ENCODE data around the gene GATB.

Gene GATB

DNA sequence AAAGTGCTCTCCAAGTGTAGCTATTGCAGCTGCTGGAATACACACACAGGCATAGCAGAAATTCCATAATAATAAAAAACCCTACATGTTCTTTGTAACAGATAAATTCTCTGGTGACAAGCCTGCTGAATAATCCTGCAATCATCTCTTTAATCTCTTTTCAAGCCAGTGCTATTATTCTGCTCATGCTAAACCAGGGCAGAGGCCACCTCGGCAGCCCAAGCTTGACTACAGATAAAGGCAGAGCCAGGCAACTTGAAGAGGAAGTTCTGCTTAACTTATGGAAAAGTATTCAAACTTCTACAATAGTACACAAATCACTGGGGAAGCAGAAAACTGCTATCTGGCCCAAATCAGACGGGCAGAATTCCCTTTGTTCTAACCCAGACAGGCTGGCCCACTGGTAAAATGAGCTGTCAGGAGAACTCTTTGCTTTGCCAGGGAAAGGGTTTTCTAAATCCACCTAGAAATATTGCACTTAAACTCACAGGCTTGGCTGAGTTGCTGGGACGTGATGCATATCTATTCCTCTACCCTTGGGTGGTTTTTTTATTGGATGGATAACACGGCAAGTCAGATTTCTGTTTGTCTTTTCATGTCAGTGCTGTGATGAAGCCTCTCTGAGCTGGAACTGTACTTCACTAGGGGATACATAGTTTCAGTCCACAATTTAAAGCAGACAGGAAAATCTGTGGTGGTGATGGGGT, 70.5 kb downstream of the GATB start:
- Histone ChIP-seq H3K27ac (replicated peaks) (no peak overlapping the region), H3K4me3 (replicated peaks; ENCODE audit: insufficient read depth, low read length) (no peak overlapping the region), H3K27me3 (ENCODE audit: insufficient read depth, poor library complexity, severe bottlenecking) (no peaks in the 10 kb centered on the region)
- TF ChIP-seq SPI1 (IDR thresholded peaks at IDR 0.05; ENCODE audit: borderline replicate concordance, low read depth) (no peak), GABPA (IDR thresholded peaks at IDR 0.05; ENCODE audit: low read depth) (no peak), POLR2AphosphoS5 (IDR thresholded peaks at IDR 0.05; ENCODE audit: low read depth) (no peak)
- DNase-seq (ENCODE audit: low read depth in 1 of 2, low spot score in 1 of 2), result no peak

DNA sequence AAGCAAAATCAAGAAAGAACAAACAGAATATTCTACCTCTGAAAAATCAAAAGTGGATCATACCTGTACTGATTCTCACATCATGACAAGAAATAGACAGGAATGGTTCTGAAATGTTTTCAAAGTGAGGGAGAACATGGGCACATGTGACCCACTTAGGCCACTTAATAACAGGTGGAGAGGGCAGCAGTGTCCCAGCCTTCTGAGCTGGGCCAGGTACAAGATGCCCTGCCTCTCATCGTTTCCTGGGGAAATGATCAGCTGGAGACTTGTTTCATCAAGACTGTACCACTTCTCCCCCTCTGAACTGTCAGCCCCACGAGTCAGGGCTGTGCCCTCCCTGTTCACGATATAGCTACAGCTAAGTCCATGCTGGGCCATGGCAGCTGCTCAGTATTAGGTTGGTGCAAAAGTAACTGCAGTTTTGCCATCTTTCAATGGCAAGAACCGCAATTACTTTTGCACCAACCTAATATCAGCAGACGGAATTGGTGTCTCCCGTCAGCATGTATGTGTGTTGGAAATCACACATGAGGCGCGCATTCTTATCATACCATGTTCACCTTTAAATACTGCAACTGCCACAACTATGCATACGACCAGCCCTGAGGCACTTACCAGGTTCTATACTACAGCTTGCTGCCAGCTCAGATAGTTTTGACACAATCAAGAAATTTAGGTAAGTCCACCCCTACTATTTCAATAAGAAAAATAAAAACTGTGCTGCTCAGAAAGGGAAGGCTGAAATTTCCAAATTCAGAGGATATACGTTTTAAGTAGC, 71.4 kb downstream of the GATB start:
- no peak for TF ChIP-seq REST (IDR thresholded peaks at IDR 0.05; ENCODE audit: insufficient replicate concordance, low read depth)
- TF ChIP-seq, protein P1, sequence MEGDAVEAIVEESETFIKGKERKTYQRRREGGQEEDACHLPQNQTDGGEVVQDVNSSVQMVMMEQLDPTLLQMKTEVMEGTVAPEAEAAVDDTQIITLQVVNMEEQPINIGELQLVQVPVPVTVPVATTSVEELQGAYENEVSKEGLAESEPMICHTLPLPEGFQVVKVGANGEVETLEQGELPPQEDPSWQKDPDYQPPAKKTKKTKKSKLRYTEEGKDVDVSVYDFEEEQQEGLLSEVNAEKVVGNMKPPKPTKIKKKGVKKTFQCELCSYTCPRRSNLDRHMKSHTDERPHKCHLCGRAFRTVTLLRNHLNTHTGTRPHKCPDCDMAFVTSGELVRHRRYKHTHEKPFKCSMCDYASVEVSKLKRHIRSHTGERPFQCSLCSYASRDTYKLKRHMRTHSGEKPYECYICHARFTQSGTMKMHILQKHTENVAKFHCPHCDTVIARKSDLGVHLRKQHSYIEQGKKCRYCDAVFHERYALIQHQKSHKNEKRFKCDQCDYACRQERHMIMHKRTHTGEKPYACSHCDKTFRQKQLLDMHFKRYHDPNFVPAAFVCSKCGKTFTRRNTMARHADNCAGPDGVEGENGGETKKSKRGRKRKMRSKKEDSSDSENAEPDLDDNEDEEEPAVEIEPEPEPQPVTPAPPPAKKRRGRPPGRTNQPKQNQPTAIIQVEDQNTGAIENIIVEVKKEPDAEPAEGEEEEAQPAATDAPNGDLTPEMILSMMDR (IDR thresholded peaks at IDR 0.05; ENCODE audit: insufficient read depth, low read length), result no peak
- TF ChIP-seq GABPA (IDR thresholded peaks at IDR 0.05; ENCODE audit: low read depth), result no peak
- TF ChIP-seq POLR2AphosphoS5 (IDR thresholded peaks at IDR 0.05; ENCODE audit: low read depth), result no peak
- no peak for TF ChIP-seq SPI1 (IDR thresholded peaks at IDR 0.05; ENCODE audit: borderline replicate concordance, low read depth)
- H3K27ac ChIP-seq (replicated peaks), result no peak overlapping the region
- DNase-seq (ENCODE audit: low read depth in 1 of 2, low spot score in 1 of 2), result no peak

GRCh38 chr4:151688785-151689043, 72.1 kb downstream of the GATB start:
- no peaks in the 10 kb centered on the region for H3K27me3 ChIP-seq (ENCODE audit: insufficient read depth, poor library complexity, severe bottlenecking)
- no peak overlapping the region for H3K27ac ChIP-seq (replicated peaks)
- TF ChIP-seq, protein P1 (IDR thresholded peaks at IDR 0.05; ENCODE audit: insufficient read depth, low read length), result no peak
- TF ChIP-seq REST (IDR thresholded peaks at IDR 0.05; ENCODE audit: insufficient replicate concordance, low read depth), result no peak
- no peak for TF ChIP-seq SPI1 (IDR thresholded peaks at IDR 0.05; ENCODE audit: borderline replicate concordance, low read depth)
- no peak for TF ChIP-seq POLR2AphosphoS5 (IDR thresholded peaks at IDR 0.05; ENCODE audit: low read depth)
- no peak for TF ChIP-seq GABPA (IDR thresholded peaks at IDR 0.05; ENCODE audit: low read depth)
- no peak for DNase-seq (ENCODE audit: low read depth in 1 of 2, low spot score in 1 of 2)
- H3K4me3 ChIP-seq (replicated peaks; ENCODE audit: insufficient read depth, low read length), result no peak overlapping the region

More for the DNA sequence above, 71.4 kb downstream of the GATB start:
- no peaks in the 10 kb centered on the region for H3K27me3 ChIP-seq (ENCODE audit: insufficient read depth, poor library complexity, severe bottlenecking)
- no peak overlapping the region for H3K4me3 ChIP-seq (replicated peaks; ENCODE audit: insufficient read depth, low read length)

- Histone ChIP-seq H3K27ac (replicated peaks) (no peak overlapping the region), H3K4me3 (replicated peaks; ENCODE audit: insufficient read depth, low read length) (no peak overlapping the region), H3K27me3 (ENCODE audit: insufficient read depth, poor library complexity, severe bottlenecking) (no peaks in the 10 kb centered on the region)
- no peak for DNase-seq (ENCODE audit: low read depth in 1 of 2, low spot score in 1 of 2)
- no peak for TF ChIP-seq REST (IDR thresholded peaks at IDR 0.05; ENCODE audit: insufficient replicate concordance, low read depth)
These were observed 72.6 kb downstream of the GATB start for GRCh38 chr4:151688003-151688784.

Data from HL-60 (cell line).